Thyroid gland (tissue), 4 donors: ENCODE results near the gene AAK1.
A peak's percentile ranks its signal among the peaks of the same experiment; 100 is the strongest.

Experiments
- POLR2A ChIP-seq, 2 donors: fragments of 450-650 bp; IDR thresholded peaks; one replicate each; pipeline ENCODE4 v1.6.1; 2017; ENCODE audit warnings: antibody characterized with exemption in 2 of 2, mild to moderate bottlenecking in 2 of 2, moderate library complexity in 1 of 2
- TF ChIP-seq, protein P1 (sequence below), 6 experiments: fragments of 200-600 bp in 3 of 6; fragments of 450-650 bp in 3 of 6; sonication (generic) in 3 of 6; IDR thresholded peaks; one replicate each; pipeline ENCODE4 v1.5.1; 2016 to 2019; ENCODE audit warnings: antibody characterized with exemption in 6 of 6, mild to moderate bottlenecking in 2 of 6, inconsistent platforms in 1 of 6, moderate library complexity in 1 of 6

DNA sequence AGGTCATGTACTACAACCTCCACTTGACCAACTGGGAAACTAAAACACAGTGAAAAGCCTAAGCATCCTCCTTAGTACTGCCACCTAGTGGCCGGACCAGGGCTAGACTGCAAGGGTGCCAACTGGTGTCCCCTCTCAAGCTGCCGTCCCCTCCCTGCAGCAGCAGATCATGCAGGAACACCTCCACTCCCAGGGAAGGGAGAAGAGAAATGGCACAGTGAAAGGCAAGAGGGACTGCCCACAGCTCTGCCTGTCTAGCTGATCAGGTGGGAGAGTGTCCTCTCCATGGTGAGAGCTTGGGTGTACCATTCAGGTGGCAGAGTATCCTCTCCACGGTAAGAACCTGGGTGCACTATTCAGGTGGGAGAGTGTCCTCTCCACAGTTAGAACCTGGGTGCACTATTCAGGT, 78.1 kb downstream of the AAK1 start:
- TF ChIP-seq, protein P1, sequence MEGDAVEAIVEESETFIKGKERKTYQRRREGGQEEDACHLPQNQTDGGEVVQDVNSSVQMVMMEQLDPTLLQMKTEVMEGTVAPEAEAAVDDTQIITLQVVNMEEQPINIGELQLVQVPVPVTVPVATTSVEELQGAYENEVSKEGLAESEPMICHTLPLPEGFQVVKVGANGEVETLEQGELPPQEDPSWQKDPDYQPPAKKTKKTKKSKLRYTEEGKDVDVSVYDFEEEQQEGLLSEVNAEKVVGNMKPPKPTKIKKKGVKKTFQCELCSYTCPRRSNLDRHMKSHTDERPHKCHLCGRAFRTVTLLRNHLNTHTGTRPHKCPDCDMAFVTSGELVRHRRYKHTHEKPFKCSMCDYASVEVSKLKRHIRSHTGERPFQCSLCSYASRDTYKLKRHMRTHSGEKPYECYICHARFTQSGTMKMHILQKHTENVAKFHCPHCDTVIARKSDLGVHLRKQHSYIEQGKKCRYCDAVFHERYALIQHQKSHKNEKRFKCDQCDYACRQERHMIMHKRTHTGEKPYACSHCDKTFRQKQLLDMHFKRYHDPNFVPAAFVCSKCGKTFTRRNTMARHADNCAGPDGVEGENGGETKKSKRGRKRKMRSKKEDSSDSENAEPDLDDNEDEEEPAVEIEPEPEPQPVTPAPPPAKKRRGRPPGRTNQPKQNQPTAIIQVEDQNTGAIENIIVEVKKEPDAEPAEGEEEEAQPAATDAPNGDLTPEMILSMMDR (IDR thresholded peaks at IDR 0.05) = peak; percentile 19 to 60 (median 46)
- no peak for TF ChIP-seq POLR2A (IDR thresholded peaks at IDR 0.05)
